ENCODE results near the gene EFCAB13. TPM values are rescaled to one million over a fixed set of nuclear protein-coding genes. Genes with fewer than 3 reads are reported as not detected.
"Not testable (repeated sequence)": the region's sequence is repeated elsewhere in the genome, so short reads cannot be mapped to it uniquely, and the experiment has no call there.

EFCAB13 gene
- total RNA-seq, 1 donor from 2014 or later = 5.6 TPM

DNA sequence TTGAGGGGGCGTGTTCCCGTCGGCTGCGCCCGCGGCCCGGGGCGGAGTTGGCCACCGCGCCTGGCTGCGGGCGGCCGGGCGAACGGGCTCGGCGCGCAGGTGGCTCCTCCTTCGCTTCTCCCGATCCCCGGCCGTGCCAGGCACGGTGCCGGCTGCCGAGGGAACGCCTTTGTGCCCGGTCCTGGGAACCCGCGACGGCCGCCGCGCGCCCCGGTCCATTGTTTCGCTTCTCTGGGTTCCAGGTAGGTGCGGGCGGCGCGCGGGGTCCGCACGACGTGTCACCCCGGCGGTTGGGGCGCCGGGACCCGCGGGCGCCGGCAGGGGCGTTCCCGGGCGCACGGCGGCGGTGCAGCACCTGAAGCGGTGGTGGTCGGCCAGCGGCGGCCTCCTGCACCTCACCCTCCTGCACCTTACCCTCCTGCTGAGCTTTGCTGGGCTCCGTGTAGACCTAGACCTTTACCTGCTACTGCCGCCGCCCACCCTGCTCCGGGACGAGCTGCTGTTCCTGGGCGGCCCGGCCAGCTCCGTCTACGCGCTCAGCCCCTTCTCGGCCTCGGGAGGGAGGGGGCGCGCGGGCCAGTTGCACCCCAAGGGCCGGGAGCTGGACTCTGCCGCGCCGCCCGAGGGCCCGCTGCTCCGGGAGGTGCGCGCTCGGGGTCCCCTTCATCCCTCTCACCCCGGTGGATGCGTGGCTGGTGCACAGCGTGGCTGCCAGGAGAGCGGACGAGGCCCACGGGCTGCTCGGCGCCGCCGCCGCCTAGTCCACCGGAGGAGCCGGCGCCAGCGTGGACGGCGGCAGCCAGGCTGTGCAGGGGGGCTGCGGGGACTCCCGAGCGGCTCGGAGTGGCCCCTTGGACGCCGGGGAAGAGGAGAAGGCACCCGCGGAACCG, 99.9 kb downstream of the EFCAB13 start:
- no peak for DNase-seq (ENCODE audit: low spot score)

DNA sequence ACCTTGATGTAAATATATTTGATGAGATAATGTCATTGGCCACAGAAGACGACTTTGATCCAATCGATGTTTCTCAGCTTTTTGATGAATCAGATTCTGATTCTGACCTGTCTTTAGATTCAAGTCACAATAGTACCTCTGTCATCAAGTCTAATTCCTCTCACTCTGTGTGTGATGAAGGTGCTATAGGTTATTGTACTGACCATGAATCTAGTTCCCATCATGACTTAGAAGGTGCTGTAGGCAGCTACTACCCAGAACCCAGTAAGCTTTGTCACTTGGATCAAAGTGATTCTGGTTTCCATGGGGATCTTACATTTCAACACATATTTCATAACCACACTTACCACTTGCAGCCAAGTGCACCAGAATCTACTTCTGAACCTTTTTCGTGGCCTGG, 101.5 kb downstream of the EFCAB13 start:
- not testable (repeated sequence) for DNase-seq (ENCODE audit: low spot score)

DNA sequence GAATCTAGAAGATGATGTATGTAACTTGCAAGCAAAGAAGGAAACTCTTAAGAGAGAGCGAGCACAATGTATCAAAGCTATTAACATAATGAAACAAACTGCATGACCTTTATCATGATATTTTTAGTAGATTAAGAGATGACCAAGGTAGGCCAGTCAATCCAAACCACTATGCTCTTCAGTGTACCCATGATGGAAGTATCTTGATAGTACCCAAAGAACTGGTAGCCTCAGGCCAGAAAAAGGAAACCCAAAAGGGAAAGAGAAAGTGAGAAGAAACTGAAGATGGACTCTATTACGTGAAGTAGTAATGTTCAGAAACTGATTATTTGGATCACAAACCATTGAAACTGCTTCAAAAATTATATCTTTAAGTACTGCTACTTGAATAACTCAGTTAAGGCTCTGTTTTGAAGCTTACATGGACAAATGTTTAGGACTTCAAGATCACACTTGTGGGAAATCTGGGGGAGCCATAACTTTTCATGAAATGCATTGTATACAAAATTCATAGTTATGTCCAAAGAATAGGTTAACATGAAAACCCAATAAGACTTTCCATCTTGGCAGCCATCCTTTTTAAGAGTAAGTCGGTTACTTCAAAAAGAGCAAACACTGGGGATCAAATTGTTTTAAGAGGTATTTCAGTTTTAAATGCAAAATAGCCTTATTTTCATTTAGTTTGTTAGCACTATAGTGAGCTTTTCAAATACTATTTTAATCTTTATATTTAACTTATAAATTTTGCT, 102.3 kb downstream of the EFCAB13 start:
- DNase-seq (ENCODE audit: low spot score) = not testable (repeated sequence)

DNA sequence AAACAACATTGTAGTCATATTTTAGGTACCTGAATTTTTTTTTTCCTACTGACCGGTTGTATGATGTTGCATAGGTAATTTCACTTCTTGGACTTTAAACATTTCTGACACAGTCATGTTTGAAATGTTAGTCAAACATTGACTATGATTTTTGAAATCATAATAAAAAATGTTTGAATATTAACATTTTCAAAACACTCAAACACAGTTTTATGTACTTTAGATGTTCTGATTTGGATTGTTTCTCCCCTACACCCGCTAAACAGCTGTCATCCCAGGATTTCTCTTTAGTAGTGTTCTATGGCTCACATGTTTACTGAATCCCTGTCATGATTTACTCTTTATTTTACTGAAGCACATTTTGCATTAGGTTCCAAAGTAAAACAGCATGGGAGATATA, 104.2 kb downstream of the EFCAB13 start:
- no peak for DNase-seq (ENCODE audit: low spot score)

DNA sequence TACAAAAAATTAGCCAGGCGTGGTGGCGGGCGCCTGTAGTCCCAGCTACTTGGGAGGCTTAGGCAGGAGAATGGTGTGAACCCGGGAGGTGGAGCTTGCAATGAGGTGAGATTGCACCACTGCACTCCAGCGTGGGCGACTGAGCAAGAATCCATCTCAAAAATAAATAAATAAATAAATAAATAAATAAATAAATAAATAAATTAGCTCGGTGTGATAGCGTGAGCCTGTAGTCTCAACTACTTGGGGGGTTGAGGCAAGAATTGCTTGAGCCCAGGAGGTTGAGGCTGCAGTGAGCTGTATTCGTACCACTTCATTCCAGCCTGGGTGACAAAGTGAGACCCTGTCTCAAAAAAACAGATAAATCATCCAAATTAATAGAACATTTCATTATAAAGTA, 108.5 kb downstream of the EFCAB13 start:
- not testable (repeated sequence) for DNase-seq (ENCODE audit: low spot score)

DNA sequence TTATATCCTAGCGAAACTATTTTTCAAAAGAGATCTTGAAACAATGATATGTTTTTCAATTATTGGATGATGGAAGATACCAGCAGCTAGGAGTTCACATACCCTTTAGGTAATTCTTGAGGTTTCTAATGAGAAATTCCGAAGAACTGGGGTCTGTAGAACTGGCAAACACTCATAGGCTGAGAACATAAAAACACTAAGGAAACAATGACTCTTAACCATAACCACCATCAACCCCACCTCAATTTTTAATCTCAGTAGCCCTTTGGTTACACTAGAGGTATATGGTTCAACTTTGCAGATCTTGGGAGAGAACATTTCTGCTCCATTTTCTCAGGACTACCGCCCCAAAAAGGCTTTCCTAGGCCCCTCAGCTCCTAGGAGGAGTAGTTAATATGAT, 141.4 kb downstream of the EFCAB13 start:
- DNase-seq (ENCODE audit: low spot score) = no peak

DNA sequence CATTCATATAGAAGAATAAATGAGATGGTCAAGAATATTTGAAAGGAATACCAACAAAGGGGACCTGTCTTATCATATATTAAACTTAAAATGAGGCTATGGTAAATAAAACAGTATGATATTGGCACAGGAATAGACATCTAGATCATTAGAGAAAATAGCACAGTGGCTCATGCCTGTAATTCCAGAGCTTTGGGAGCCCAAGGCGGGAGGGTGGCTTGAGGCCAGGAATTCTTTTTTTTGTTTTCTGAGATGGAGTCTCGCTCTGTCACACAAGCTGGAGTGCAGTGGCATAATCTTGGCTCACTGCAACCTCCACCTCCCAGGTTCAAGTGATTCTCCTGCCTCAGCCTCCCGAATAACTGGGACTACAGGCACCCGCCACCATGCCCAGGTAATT, 143.2 kb downstream of the EFCAB13 start:
- DNase-seq (ENCODE audit: low spot score) = not testable (repeated sequence)

DNA sequence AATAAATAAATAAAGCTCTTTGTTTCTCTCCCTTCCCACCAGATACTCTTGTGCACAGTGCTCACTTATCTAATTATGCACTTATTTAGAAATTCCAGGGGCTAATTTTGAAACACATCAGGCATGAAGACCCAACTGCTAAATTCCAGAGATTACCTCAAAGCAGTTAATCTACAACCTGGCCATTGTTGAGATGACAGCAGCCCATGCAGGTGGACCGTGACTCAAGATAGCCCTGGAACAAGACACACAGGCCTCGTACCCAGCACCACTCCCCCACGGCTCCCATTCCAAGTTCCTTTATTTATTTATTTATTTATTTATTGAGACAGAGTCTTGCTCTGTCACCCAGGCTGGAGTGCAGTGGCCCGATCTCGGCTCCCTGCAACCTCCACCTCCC, 147.1 kb downstream of the EFCAB13 start:
- no peak for DNase-seq (ENCODE audit: low spot score)

DNA sequence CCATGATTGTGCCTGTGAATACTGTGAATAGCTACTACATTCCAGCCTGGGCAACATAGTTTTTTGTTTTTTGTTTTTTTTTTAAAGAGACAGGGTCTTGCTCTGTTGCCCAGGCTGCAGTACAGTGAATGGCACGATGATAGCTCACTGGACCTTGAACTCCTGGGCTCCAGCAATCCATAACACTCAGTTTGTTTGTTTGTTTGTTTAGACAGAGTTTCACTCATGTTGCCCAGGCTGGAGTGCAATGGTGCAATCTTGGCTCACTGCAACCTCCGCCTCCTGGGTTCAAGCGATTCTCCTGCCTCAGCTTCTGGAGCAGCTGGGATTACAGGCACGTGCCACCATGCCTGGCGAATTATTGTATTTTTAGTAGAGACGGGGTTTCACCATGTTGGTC, 148.3 kb downstream of the EFCAB13 start:
- DNase-seq (ENCODE audit: low spot score) = not testable (repeated sequence)

Other genes with a start within 250 kb of the EFCAB13 start
- gene CDC27, start 134.7 kb upstream of the EFCAB13 start, total RNA-seq = 124 TPM
- 1.5 TPM for gene MYL4, start 114.6 kb upstream of the EFCAB13 start, total RNA-seq
- gene ITGB3, start 70.1 kb upstream of the EFCAB13 start, total RNA-seq = 17.9 TPM
- gene NPEPPS, start 207.2 kb downstream of the EFCAB13 start, total RNA-seq = 106 TPM

Measured in mesenteric fat pad (tissue), 1 donor.